Activated CD4-positive, alpha-beta T cell treated with anti-CD3 and anti-CD28 coated beads, Interleukin-10, Interleukin-2, amounts not matched to agents 100 ng/mL and 50 ng/mL, durations not matched to agents 16 hours and 8 hours (primary cell): Measurements from ENCODE around the gene DRAP1.
"Not testable (repeated sequence)": the region's sequence is repeated elsewhere in the genome, so short reads cannot be mapped to it uniquely, and the experiment has no call there.

ENCODE experiments used
- DNase-seq: peaks from one replicate; pipeline ENCODE4 v3.0.0-alpha.2; 2020

DRAP1 gene

GRCh38 chr11:65934014-65934413 is 14.8 kb downstream of the DRAP1 start:
- DNase-seq: no peak

GRCh38 chr11:65937766-65938165 is 18.5 kb downstream of the DRAP1 start:
- DNase-seq: no peak

GRCh38 chr11:65941720-65942310 is 22.6 kb downstream of the DRAP1 start:
- no peak for DNase-seq

- DNase-seq: no peak
Observed at GRCh38 chr11:65942531-65942930, 23.3 kb downstream of the DRAP1 start.

- no peak for DNase-seq
Observed at GRCh38 chr11:65944191-65944590, 25.0 kb downstream of the DRAP1 start.

GRCh38 chr11:65944767-65945166 is 25.5 kb downstream of the DRAP1 start:
- DNase-seq: no peak

GRCh38 chr11:65945430-65945911 is 26.2 kb downstream of the DRAP1 start, which contains the start of gene TSGA10IP:
Gene TSGA10IP, plus strand, starts transcription at chr11:65945480. Its CDS starts 196 bp downstream, at chr11:65945676.
- no peak for DNase-seq

GRCh38 chr11:65945941-65946558 is 26.8 kb downstream of the DRAP1 start:
- no peak for DNase-seq

- DNase-seq: no peak
Observed at GRCh38 chr11:65946655-65947054, 27.4 kb downstream of the DRAP1 start.

- DNase-seq: no peak
Observed at GRCh38 chr11:65947133-65947532, 27.9 kb downstream of the DRAP1 start.

GRCh38 chr11:65947603-65948125 is 28.4 kb downstream of the DRAP1 start:
- no peak for DNase-seq

GRCh38 chr11:65950711-65951110 is 31.5 kb downstream of the DRAP1 start:
- DNase-seq: not testable (repeated sequence)

- not testable (repeated sequence) for DNase-seq
Observed at GRCh38 chr11:65951641-65952040, 32.4 kb downstream of the DRAP1 start.

GRCh38 chr11:65952052-65952521 is 32.9 kb downstream of the DRAP1 start:
- no peak for DNase-seq

GRCh38 chr11:65953471-65953870 is 34.2 kb downstream of the DRAP1 start:
- DNase-seq: no peak

- no peak for DNase-seq
Observed at GRCh38 chr11:65954771-65955170, 35.5 kb downstream of the DRAP1 start.

GRCh38 chr11:65958291-65958690 is 39.1 kb downstream of the DRAP1 start:
- no peak for DNase-seq

- DNase-seq: no peak
Observed at GRCh38 chr11:65958774-65959420, 39.7 kb downstream of the DRAP1 start.

GRCh38 chr11:65960824-65961266 is 41.6 kb downstream of the DRAP1 start:
- DNase-seq: no peak

GRCh38 chr11:65961267-65962140 is 42.3 kb downstream of the DRAP1 start, which contains the start of gene SART1:
Gene SART1, plus strand, starts transcription at chr11:65961734. Its CDS starts 47 bp downstream, at chr11:65961781.
- DNase-seq: peak; percentile 99

- no peak for DNase-seq
Observed at GRCh38 chr11:65962141-65962564, 42.9 kb downstream of the DRAP1 start.

- DNase-seq: no peak
Observed at GRCh38 chr11:65964906-65965305, 45.7 kb downstream of the DRAP1 start.
